Colon (tissue), 2 donors: Measurements from ENCODE around the gene CCL18.
"Not testable (repeated sequence)": the region's sequence is repeated elsewhere in the genome, so short reads cannot be mapped to it uniquely, and the experiment has no call there.

Experiments used
- FAIRE-seq: peaks from 2 replicates; lab custom pipeline; 2012; peaks lifted over from hg19 to GRCh38; lab: Jason Lieb, UNC
- donor health status: control.
- donor health status: control.

The CCL18 gene, protein sequence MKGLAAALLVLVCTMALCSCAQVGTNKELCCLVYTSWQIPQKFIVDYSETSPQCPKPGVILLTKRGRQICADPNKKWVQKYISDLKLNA

DNA sequence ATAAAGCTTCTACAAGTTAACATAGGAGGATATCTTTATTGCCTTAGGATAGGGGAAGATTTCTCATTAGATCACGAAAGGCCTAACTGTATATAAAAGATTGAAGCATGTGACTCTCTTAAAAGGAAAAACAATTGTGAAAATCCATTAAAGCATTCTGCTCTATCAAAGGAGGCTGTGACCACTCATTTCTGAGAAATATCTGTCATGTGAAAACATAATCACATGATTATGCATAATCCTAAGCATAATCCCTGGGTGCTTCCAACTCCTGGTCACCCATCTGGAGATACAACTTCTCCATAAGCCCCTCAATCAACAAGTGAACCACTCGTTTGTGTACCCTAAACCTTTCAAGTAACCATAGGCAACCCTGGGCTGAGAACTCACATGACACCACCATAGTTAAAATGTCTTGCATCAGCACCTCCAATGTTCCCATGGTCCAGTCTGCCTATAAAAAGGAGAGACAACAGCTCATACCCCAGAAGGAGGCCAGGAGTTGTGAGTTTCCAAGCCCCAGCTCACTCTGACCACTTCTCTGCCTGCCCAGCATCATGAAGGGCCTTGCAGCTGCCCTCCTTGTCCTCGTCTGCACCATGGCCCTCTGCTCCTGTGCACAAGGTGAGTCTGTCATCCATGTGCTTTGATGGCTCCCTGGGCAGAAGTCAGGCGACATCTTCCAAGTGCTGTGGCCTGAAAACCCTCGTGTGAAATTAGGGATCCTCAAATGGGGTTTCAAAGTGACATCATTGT lies at the start of gene CCL18:
CCL18 (plus strand) TSS at position 487 of the 756 bp plus-strand sequence; CDS start at position 558, 71 bp downstream.
- no peak for FAIRE-seq

- FAIRE-seq = no peak
Measured at GRCh38 chr17:36014946-36015345, 49.1 kb upstream of the CCL18 start.

DNA sequence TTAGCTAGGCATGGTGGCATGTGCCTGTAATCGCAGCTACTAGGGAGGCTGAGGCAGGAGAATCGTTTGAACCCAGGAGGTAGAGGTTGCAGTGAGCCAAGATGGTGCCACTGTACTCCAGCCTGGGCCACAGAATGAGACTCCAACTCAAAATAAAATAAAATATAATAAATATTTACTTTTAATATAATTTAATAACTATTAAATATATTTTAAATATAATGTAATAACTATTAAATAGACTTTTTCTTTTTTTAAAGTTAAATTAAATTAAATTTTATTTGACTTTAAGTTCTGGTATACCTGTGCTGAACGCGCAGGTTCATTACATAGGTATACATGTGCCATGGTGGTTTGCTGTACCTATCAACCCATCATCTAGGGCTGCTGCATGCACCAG lies 48.2 kb upstream of the CCL18 start:
- not testable (repeated sequence) for FAIRE-seq

DNA sequence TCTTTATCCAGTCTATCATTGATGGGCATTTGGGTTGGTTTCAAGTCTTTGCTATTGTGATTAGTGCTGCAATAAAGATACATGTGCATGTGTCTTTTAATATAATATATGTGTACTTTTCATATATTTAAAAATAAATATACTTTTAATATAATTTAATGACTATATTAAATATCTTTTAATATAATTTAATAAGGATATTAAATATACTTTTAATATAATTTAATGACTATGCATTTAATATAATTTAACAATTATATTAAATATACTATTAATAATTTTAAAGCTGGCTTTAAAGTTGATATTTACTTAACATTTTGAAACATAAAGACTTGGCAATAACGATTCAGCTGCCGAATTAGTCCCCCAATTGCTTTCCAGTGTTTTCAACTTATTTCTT lies 47.5 kb upstream of the CCL18 start:
- no peak for FAIRE-seq

- no peak for FAIRE-seq
Measured at GRCh38 chr17:36017799-36018198, 46.3 kb upstream of the CCL18 start, which contains the start of gene CCL23. TSS of gene CCL23 (minus strand) at chr17:36017972. CDS start at chr17:36017897, 75 bp downstream.

DNA sequence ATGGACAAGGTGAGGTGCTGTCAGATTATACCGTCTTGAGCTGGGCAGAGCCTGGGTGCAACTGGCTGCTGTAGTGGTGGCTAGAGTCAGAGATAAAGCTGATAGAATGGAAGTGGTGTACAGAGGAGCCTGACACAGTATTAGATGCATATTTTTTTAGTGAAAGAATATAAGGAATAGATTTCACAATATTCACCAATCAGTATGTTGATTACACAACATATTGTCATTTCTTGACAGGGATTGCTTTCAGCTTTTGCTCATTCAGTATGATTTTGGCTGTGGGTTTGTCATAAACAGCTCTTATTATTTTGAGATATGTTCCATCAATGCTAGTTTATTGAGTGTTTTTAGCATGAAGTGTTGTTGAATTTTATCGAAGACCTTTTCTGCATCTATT lies 44.6 kb upstream of the CCL18 start:
- no peak for FAIRE-seq

- FAIRE-seq = no peak
Measured at GRCh38 chr17:36024106-36024869, 39.8 kb upstream of the CCL18 start.

- FAIRE-seq = no peak
Measured at GRCh38 chr17:36027761-36028160, 36.3 kb upstream of the CCL18 start.

DNA sequence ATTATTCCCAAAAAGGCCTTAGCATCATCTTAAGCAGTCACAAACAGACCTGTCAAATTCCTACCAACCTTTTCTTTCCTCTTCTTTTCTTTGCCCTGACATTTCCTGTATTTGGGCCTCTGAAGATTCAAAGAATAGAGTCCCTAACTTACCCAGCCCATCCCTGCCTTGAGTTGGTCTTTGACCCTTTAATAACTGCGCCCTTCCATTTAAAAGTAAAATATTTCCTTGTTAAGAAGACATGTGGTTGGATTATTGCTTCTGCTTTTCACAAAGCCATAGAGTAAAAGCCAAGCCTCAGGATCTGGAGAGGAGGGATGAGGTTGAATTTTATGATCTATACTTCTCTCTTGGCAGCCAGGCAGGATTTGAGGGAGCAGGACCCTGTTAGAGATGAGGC lies 33.1 kb upstream of the CCL18 start:
- no peak for FAIRE-seq

- FAIRE-seq = no peak
Measured at GRCh38 chr17:36034127-36034526, 29.9 kb upstream of the CCL18 start.

DNA sequence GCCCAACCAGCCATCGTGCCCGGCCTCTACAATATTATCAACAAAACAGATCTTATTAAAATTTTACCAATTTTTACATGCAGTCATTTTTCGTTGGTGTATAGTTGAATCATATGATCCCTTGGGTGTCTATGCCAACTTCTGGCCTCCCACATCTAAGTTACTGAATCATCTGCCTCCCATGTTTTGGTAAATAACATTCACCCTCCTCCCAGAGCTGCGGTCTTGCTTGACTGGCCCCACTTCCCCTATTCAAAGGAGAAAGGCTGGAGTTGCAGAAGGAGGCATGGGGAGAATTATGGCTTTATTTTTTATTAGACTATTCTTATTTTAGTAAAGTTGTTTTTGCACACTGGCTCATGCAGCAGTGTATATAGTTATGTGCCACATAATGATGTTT lies 27.8 kb upstream of the CCL18 start:
- FAIRE-seq = no peak

- no peak for FAIRE-seq
Measured at GRCh38 chr17:36048066-36048465, 16.0 kb upstream of the CCL18 start.

DNA sequence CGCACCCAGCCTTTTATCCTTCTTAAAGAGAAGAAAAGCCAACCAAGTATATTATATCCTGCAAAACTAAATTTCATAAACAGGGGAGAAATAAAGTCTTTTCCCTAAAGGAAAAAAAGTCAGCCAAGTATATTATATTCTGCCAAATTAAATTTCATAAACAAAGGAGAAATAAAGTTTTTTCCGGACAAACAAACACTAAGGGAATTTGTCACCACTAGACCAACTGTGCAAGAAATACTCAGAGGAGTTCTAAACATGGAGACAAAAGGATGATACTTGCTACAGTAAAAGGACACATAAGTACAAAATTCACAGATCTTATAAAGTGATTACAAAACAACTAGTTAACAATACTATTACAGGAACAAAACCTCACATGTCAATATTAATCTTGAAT lies 14.4 kb upstream of the CCL18 start:
- no peak for FAIRE-seq

- FAIRE-seq = no peak
Measured at GRCh38 chr17:36055171-36055570, 8.9 kb upstream of the CCL18 start.

- FAIRE-seq = no peak
Measured at GRCh38 chr17:36055921-36056520, 8.1 kb upstream of the CCL18 start.

- FAIRE-seq = no peak
Measured at GRCh38 chr17:36057911-36058310, 6.2 kb upstream of the CCL18 start.

GRCh38 chr17:36059406-36059805 lies 4.7 kb upstream of the CCL18 start:
- no peak for FAIRE-seq

- FAIRE-seq = no peak
Measured at GRCh38 chr17:36060816-36061215, 3.3 kb upstream of the CCL18 start.

- FAIRE-seq = no peak
Measured at GRCh38 chr17:36066365-36066985, 2.4 kb downstream of the CCL18 start.

DNA sequence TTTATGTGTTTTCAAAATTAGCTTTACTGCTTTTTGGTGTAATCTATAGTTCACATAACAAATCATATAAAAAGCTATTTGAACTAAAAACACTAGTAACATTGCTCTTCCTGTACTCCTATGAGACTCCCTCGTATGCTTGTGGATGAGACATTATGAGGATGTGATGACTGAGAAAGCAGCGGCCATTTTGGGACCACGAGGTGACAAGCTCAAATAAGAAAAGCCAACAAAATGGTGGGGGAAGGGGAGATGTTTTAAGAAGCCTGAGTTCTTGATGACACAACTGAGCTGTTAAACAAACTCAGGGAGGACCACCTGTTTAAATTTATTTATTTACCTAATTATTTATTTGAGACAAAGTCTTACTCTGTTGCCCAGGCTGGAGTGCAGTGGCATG lies 4.5 kb downstream of the CCL18 start:
- FAIRE-seq = no peak

- no peak for FAIRE-seq
Measured at GRCh38 chr17:36069136-36069535, 5.1 kb downstream of the CCL18 start.

DNA sequence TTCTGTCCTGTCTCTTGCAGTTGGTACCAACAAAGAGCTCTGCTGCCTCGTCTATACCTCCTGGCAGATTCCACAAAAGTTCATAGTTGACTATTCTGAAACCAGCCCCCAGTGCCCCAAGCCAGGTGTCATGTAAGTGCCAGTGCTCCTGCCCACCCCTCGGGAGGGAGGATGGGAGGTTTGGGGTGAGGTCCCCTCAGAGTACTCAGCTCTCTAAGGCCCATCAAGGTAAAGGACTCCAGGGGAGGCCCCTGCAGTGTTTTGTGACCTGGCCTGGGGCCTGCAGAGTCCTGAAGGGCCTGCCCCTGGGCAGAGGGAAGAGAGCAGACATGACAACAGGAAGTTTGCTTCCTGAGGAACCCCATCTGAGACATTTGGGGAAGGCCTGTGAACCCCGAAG lies 6.4 kb downstream of the CCL18 start:
- FAIRE-seq = no peak
